MM.1S (cell line): ENCODE results near the gene KRT37.

ENCODE experiments used
- CTCF ChIP-seq: fragments of 300-600 bp; sonication (generic); IDR thresholded peaks from 2 replicates; pipeline ENCODE4 v1.5.1; 2016; ENCODE audit warnings: antibody characterized with exemption, low read length, mixed read lengths
- EZH2 ChIP-seq: fragments of 300-600 bp; sonication (generic); optimal IDR thresholded peaks from 2 replicates; pipeline ENCODE3; 2017; ENCODE audit warnings: low read depth, mild to moderate bottlenecking, antibody characterized with exemption, low read length, mixed read lengths
- EZH2phosphoT487 ChIP-seq: fragments of 300-600 bp; sonication (generic); IDR thresholded peaks from 2 replicates; pipeline ENCODE4 v1.6.1; 2018; ENCODE audit warnings: antibody characterized with exemption, low read length

GRCh38 chr17:41468346-41468745 lies 44.0 kb upstream of the KRT37 start:
- TF ChIP-seq CTCF (no peak), EZH2 (no peak), EZH2phosphoT487 (no peak)
